ENCODE measurements around the gene RDH5. TPM values are rescaled to one million over a fixed set of nuclear protein-coding genes. Genes with fewer than 3 reads are reported as not detected.

RDH5 gene
- total and polyA plus RNA-seq, 2 donors from 2014 or later = 11.1 to 30.2 TPM

DNA sequence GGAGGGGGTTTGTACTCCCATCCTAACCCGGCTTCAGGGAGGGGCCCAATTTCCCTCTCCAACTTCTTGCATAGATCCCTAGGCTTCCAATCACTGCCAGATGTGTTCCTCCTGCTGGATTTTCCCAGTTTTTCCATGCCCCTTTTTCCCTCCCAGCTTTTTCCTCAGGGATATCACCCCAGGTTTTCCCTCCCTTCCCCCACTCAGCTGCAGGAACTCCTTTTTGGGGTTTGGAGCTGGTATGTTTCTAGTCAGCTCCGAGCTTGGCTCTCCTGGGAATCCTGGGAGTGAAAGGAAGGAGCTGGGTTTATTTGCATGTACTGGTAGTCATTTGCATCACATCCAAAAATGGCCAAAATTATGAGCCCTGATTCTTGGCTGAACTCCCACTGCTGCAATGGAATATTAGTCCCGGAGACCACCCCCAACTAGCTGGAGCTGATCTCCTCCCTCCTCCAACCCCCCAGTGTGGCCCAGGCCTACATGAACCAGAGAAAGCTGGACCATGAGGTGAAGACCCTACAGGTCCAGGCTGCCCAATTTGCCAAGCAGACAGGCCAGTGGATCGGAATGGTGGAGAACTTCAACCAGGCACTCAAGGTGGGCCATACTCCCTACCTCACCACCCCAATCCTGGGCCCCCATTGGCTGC is 1.4 kb upstream of the RDH5 start:
- Histone ChIP-seq H3K9me3 (ENCODE audit: control insufficient read depth in 2 of 3, insufficient read depth in 1 of 3, low read length in 3 of 3) (no peaks in the 10 kb centered on the region), H3K27me3 (ENCODE audit: control insufficient read depth, insufficient read depth, low read length) (no peaks in the 10 kb centered on the region), H3K27ac (ENCODE audit: low read depth in 2 of 2, low read length in 2 of 2) (peak overlapping the region in 1 of 2 donors; percentile 0), H3K36me3 (ENCODE audit: control insufficient read depth in 2 of 3, insufficient read depth in 3 of 3, low read length in 3 of 3) (peaks cover 0 to 7% (median 2%) of the 10 kb centered on the region in 3 donors), H3K9ac (ENCODE audit: low read length in 3 of 3) (no peak overlapping the region), H3K4me1 (ENCODE audit: control insufficient read depth in 2 of 3, insufficient read depth in 2 of 3, low read depth in 1 of 3, low read length in 3 of 3) (peaks cover 7 to 43% (median 32%) of the 10 kb centered on the region in 3 donors), H3K4me3 (ENCODE audit: low read length in 3 of 3) (no peak overlapping the region)
- TF ChIP-seq, protein P1, sequence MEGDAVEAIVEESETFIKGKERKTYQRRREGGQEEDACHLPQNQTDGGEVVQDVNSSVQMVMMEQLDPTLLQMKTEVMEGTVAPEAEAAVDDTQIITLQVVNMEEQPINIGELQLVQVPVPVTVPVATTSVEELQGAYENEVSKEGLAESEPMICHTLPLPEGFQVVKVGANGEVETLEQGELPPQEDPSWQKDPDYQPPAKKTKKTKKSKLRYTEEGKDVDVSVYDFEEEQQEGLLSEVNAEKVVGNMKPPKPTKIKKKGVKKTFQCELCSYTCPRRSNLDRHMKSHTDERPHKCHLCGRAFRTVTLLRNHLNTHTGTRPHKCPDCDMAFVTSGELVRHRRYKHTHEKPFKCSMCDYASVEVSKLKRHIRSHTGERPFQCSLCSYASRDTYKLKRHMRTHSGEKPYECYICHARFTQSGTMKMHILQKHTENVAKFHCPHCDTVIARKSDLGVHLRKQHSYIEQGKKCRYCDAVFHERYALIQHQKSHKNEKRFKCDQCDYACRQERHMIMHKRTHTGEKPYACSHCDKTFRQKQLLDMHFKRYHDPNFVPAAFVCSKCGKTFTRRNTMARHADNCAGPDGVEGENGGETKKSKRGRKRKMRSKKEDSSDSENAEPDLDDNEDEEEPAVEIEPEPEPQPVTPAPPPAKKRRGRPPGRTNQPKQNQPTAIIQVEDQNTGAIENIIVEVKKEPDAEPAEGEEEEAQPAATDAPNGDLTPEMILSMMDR (IDR thresholded peaks at IDR 0.05; ENCODE audit: borderline replicate concordance, extremely low read depth, insufficient read depth) = no peak
- FAIRE-seq (no peak), DNase-seq (no peak)
- intact Hi-C loops (cut with DNase I) = no loop called here

DNA sequence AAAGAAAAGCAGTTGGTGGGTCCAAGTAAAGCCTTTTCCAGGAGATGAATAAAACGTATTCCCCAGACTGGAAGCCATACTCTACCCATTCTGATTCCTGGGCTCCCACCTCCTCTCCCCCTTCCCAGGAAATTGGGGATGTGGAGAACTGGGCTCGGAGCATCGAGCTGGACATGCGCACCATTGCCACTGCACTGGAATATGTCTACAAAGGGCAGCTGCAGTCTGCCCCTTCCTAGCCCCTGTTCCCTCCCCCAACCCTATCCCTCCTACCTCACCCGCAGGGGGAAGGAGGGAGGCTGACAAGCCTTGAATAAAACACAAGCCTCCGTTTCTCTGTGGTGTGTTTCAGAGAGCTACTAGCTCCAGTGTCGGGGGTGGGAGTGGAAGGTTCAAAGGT is 822 bp upstream of the RDH5 start:
- H3K36me3 ChIP-seq (ENCODE audit: control insufficient read depth in 2 of 3, insufficient read depth in 3 of 3, low read length in 3 of 3) = peaks cover 0 to 7% (median 4%) of the 10 kb centered on the region in 3 donors
- no peak for FAIRE-seq
- H3K4me1 ChIP-seq (ENCODE audit: control insufficient read depth in 2 of 3, insufficient read depth in 2 of 3, low read depth in 1 of 3, low read length in 3 of 3) = peaks cover 7 to 43% (median 38%) of the 10 kb centered on the region in 3 donors
- no peak overlapping the region for H3K9ac ChIP-seq (ENCODE audit: low read length in 3 of 3)
- H3K27ac ChIP-seq (ENCODE audit: low read depth in 2 of 2, low read length in 2 of 2) = peak overlapping the region; percentile 40 to 76
- no peaks in the 10 kb centered on the region for H3K27me3 ChIP-seq (ENCODE audit: control insufficient read depth, insufficient read depth, low read length)
- no peaks in the 10 kb centered on the region for H3K9me3 ChIP-seq (ENCODE audit: control insufficient read depth in 2 of 3, insufficient read depth in 1 of 3, low read length in 3 of 3)
- TF ChIP-seq, protein P1 (IDR thresholded peaks at IDR 0.05; ENCODE audit: borderline replicate concordance, extremely low read depth, insufficient read depth) = no peak
- no peak overlapping the region for H3K4me3 ChIP-seq (ENCODE audit: low read length in 3 of 3)
- DNase-seq = no peak
- intact Hi-C loops (cut with DNase I) = no loop called here

DNA sequence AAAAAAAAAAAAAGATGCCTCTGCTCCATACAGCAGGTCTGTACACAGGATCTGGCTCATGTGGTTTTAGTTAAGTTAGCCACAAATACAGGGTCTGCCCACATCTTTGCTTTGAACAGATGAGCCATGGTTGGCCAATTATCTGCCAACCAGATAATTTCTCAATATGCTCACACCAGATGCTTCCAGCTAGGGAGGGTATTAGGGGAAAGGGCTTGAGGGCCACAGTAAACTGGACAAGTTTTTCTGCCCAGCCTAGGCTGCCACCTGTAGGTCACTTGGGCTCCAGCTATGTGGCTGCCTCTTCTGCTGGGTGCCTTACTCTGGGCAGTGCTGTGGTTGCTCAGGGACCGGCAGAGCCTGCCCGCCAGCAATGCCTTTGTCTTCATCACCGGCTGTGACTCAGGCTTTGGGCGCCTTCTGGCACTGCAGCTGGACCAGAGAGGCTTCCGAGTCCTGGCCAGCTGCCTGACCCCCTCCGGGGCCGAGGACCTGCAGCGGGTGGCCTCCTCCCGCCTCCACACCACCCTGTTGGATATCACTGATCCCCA is 776 bp downstream of the RDH5 start:
- intact Hi-C loops (cut with DNase I) = no loop called here
- peaks cover 4 to 22% (median 8%) of the 10 kb centered on the region in 3 donors for H3K36me3 ChIP-seq (ENCODE audit: control insufficient read depth in 2 of 3, insufficient read depth in 3 of 3, low read length in 3 of 3)
- TF ChIP-seq, protein P1 (IDR thresholded peaks at IDR 0.05; ENCODE audit: borderline replicate concordance, extremely low read depth, insufficient read depth) = peak; percentile 59
- peak overlapping the region in 1 of 2 donors; percentile 75 for H3K27ac ChIP-seq (ENCODE audit: low read depth in 2 of 2, low read length in 2 of 2)
- peak overlapping the region in 1 of 3 donors; percentile 47 for H3K4me3 ChIP-seq (ENCODE audit: low read length in 3 of 3)
- H3K4me1 ChIP-seq (ENCODE audit: control insufficient read depth in 2 of 3, insufficient read depth in 2 of 3, low read depth in 1 of 3, low read length in 3 of 3) = peaks cover 2 to 38% (median 38%) of the 10 kb centered on the region in 3 donors
- no peak for FAIRE-seq
- no peak overlapping the region for H3K9ac ChIP-seq (ENCODE audit: low read length in 3 of 3)
- H3K9me3 ChIP-seq (ENCODE audit: control insufficient read depth in 2 of 3, insufficient read depth in 1 of 3, low read length in 3 of 3) = no peaks in the 10 kb centered on the region
- no peaks in the 10 kb centered on the region for H3K27me3 ChIP-seq (ENCODE audit: control insufficient read depth, insufficient read depth, low read length)
- DNase-seq = peak in 1 of 5 donors; percentile 87

All from kidney (tissue), 14 donors.